Measurements from ENCODE around the gene CRYBG2.

CRYBG2 gene

GRCh38 chr1:26321315-26322041, 32.5 kb downstream of the CRYBG2 start:
- no peaks in the 10 kb centered on the region for H3K36me3 ChIP-seq (ENCODE audit: control insufficient read depth, insufficient read depth, low read length)
- H3K9ac ChIP-seq: no peak overlapping the region
- no peaks in the 10 kb centered on the region for H3K4me1 ChIP-seq
- H2AFZ ChIP-seq: no peak overlapping the region
- TF ChIP-seq, protein P1, sequence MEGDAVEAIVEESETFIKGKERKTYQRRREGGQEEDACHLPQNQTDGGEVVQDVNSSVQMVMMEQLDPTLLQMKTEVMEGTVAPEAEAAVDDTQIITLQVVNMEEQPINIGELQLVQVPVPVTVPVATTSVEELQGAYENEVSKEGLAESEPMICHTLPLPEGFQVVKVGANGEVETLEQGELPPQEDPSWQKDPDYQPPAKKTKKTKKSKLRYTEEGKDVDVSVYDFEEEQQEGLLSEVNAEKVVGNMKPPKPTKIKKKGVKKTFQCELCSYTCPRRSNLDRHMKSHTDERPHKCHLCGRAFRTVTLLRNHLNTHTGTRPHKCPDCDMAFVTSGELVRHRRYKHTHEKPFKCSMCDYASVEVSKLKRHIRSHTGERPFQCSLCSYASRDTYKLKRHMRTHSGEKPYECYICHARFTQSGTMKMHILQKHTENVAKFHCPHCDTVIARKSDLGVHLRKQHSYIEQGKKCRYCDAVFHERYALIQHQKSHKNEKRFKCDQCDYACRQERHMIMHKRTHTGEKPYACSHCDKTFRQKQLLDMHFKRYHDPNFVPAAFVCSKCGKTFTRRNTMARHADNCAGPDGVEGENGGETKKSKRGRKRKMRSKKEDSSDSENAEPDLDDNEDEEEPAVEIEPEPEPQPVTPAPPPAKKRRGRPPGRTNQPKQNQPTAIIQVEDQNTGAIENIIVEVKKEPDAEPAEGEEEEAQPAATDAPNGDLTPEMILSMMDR (IDR thresholded peaks at IDR 0.05): peak; percentile 73
- no peaks in the 10 kb centered on the region for H3K9me3 ChIP-seq (ENCODE audit: control insufficient read depth, low read length)
- no peaks in the 10 kb centered on the region for H3K79me2 ChIP-seq
- H3K4me2 ChIP-seq (ENCODE audit: low read length): no peak overlapping the region
- no peak overlapping the region for H3K4me3 ChIP-seq (ENCODE audit: low read depth, low read length)
- H3K27ac ChIP-seq: no peak overlapping the region
- no peaks in the 10 kb centered on the region for H3K27me3 ChIP-seq (ENCODE audit: control insufficient read depth, insufficient read depth, low read length)

- Histone ChIP-seq H2AFZ (no peak overlapping the region), H3K9me3 (ENCODE audit: control insufficient read depth, low read length) (no peaks in the 10 kb centered on the region), H3K4me1 (no peaks in the 10 kb centered on the region), H3K36me3 (ENCODE audit: control insufficient read depth, insufficient read depth, low read length) (no peaks in the 10 kb centered on the region), H3K79me2 (no peaks in the 10 kb centered on the region), H3K9ac (no peak overlapping the region), H3K27me3 (ENCODE audit: control insufficient read depth, insufficient read depth, low read length) (no peaks in the 10 kb centered on the region), H3K4me2 (ENCODE audit: low read length) (no peak overlapping the region), H3K27ac (no peak overlapping the region), H3K4me3 (ENCODE audit: low read depth, low read length) (no peak overlapping the region)
- TF ChIP-seq, protein P1 (IDR thresholded peaks at IDR 0.05): no peak
Observed at GRCh38 chr1:26320896-26321295, 33.0 kb downstream of the CRYBG2 start.

DNA sequence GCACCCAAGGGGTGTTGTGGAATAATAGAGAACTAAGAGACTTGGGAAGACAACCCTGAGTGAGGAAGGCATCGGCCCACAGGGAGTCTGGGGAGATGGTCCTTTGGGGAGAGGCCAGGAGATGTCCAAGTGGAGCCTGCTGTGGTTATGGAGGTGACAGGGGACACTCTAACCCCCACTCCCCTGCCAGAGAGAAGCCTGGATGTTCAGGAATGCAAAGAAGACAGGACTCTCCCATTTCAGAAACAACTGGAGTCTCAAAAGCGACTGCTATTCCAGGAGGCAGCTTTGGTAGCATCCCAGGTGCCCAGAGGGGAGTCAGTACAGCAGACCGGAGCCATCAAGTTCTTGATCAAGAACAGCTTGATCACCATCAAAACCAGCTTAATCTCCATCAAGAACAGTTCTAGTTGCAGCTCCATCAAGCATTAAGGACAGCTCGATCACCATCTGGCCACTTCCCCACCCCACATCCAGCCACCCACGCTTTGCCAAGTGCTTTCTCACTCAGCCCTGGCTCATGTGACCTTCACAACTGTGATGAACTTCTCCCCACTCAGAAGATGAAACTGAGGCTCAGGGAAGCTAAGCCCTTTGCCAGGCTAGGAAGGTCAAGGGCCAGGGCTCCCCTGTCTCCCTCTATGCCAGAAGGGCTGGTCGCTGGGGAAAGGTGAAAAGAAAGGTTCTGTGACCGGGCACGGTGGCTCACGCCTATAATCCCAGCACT, 35.4 kb downstream of the CRYBG2 start:
- no peak overlapping the region for H3K4me2 ChIP-seq (ENCODE audit: low read length)
- H3K27me3 ChIP-seq (ENCODE audit: control insufficient read depth, insufficient read depth, low read length): no peaks in the 10 kb centered on the region
- TF ChIP-seq, protein P1 (IDR thresholded peaks at IDR 0.05): no peak
- H3K4me1 ChIP-seq: no peaks in the 10 kb centered on the region
- no peak overlapping the region for H3K4me3 ChIP-seq (ENCODE audit: low read depth, low read length)
- H3K27ac ChIP-seq: no peak overlapping the region
- H3K9me3 ChIP-seq (ENCODE audit: control insufficient read depth, low read length): no peaks in the 10 kb centered on the region
- no peaks in the 10 kb centered on the region for H3K36me3 ChIP-seq (ENCODE audit: control insufficient read depth, insufficient read depth, low read length)
- no peaks in the 10 kb centered on the region for H3K79me2 ChIP-seq
- H3K9ac ChIP-seq: no peak overlapping the region
- no peak overlapping the region for H2AFZ ChIP-seq

- Histone ChIP-seq H3K79me2 (no peaks in the 10 kb centered on the region), H3K9me3 (ENCODE audit: control insufficient read depth, low read length) (no peaks in the 10 kb centered on the region), H3K4me3 (ENCODE audit: low read depth, low read length) (no peak within 1 kb of the TSS), H3K27me3 (ENCODE audit: control insufficient read depth, insufficient read depth, low read length) (no peaks in the 10 kb centered on the region), H3K4me1 (no peaks in the 10 kb centered on the region), H3K27ac (no peak within 1 kb of the TSS), H3K9ac (no peak within 1 kb of the TSS), H3K4me2 (ENCODE audit: low read length) (no peak within 1 kb of the TSS), H2AFZ (no peak within 1 kb of the TSS), H3K36me3 (ENCODE audit: control insufficient read depth, insufficient read depth, low read length) (no peaks in the 10 kb centered on the region)
- TF ChIP-seq, protein P1 (IDR thresholded peaks at IDR 0.05): no peak
Observed at GRCh38 chr1:26317612-26318337, 36.2 kb downstream of the CRYBG2 start, which contains the start of gene CD52. Gene CD52, plus strand, starts transcription at chr1:26317958. Its CDS starts 60 bp downstream, at chr1:26318018.

Measured in parathyroid adenoma (tissue), 2 donors.